HepG2 (cell line): ENCODE results near the gene C1orf159. TPM values are rescaled to one million over a fixed set of nuclear protein-coding genes. Genes with fewer than 3 reads are reported as not detected.

Experiments
- CEBPG ChIP-seq: IDR thresholded peaks from 2 replicates; pipeline ENCODE4 v1.6.1; 2016
- CHCHD3 ChIP-seq: sonication (generic); formaldehyde crosslinking; IDR thresholded peaks from 2 replicates; pipeline ENCODE4 v1.8.0; 2022; ENCODE audit warnings: mild to moderate bottlenecking, missing genetic modification reagents, moderate library complexity
- HOMEZ ChIP-seq: IDR thresholded peaks from 2 replicates; pipeline ENCODE4 v1.6.1; 2016; ENCODE audit warnings: low read depth
- KDM5B ChIP-seq: sonication (generic); formaldehyde crosslinking; IDR thresholded peaks from 2 replicates; pipeline ENCODE4 v1.4.0; 2020; ENCODE audit warnings: missing genetic modification reagents, mild to moderate bottlenecking, borderline replicate concordance
- KLF16 ChIP-seq, 2 experiments: sonication (generic) in 1 of 2; formaldehyde crosslinking in 1 of 2; IDR thresholded peaks; 2 replicates each; pipeline versions ENCODE4 v1.6.1 to v1.8.0; 2016 to 2023; ENCODE audit warnings: missing genetic modification reagents in 2 of 2, missing compliant biosample characterization in 1 of 2
- SETDB1 ChIP-seq: sonication (generic); formaldehyde crosslinking; IDR thresholded peaks from 2 replicates; pipeline ENCODE4 v1.5.1; 2020; ENCODE audit warnings: missing genetic modification reagents, mild to moderate bottlenecking, borderline replicate concordance
- SRSF1 ChIP-seq: fragments of 200-400 bp; formaldehyde crosslinking; optimal IDR thresholded peaks from 2 replicates; pipeline ENCODE3; 2017; ENCODE audit warnings: mild to moderate bottlenecking, low read depth, low read length, moderate library complexity
- TP53 ChIP-seq: sonication (generic); formaldehyde crosslinking; conservative IDR thresholded peaks from 2 replicates; pipeline ENCODE4 v1.4.0; 2020; ENCODE audit warnings: missing genetic modification reagents
- ZNF143 ChIP-seq: sonication (generic); formaldehyde crosslinking; IDR thresholded peaks from 2 replicates; pipeline ENCODE4 v1.4.0; 2020; ENCODE audit warnings: missing genetic modification reagents
- ZNF432 ChIP-seq: sonication (generic); formaldehyde crosslinking; IDR thresholded peaks from 2 replicates; pipeline ENCODE4 v1.5.0; 2020; ENCODE audit warnings: missing genetic modification reagents, mild to moderate bottlenecking, borderline replicate concordance
- ZNF543 ChIP-seq: sonication (generic); formaldehyde crosslinking; IDR thresholded peaks from 2 replicates; pipeline ENCODE4 v1.4.0; 2020; ENCODE audit warnings: mild to moderate bottlenecking, missing genetic modification reagents
- ZNF619 ChIP-seq: sonication (generic); formaldehyde crosslinking; IDR thresholded peaks from 2 replicates; pipeline ENCODE4 v1.4.0; 2020; ENCODE audit warnings: mild to moderate bottlenecking, missing genetic modification reagents
- ZNF646 ChIP-seq: sonication (generic); formaldehyde crosslinking; IDR thresholded peaks from 2 replicates; pipeline ENCODE4 v1.9.0; 2021; ENCODE audit warnings: mild to moderate bottlenecking, missing genetic modification reagents
- ZNF784 ChIP-seq: sonication (generic); formaldehyde crosslinking; IDR thresholded peaks from 2 replicates; pipeline ENCODE4 v1.5.1; 2020; ENCODE audit warnings: missing genetic modification reagents, mild to moderate bottlenecking, borderline replicate concordance
- polyA plus RNA-seq, 8 experiments: library from polyadenylated mRNA; depleted of rRNA in 3 of 8; stranded (reverse) in 7 of 8; unstranded in 1 of 8; fragments of >200 nt; fragmentation: Illumina TruSeq in 4 of 8; extraction: Trizol in 4 of 8; gene quantifications; 2 replicates each; pipeline versions ENCODE4 v1.2.1 to v1.2.3, GENCODE V29; 2011 to 2016; ENCODE audit warnings: low read depth in 4 of 8, missing spikeins in 1 of 8, mixed read lengths in 1 of 8; ENCODE audit not compliant: insufficient read depth in 1 of 8
- total RNA-seq, 5 experiments: library from RNA; depleted of rRNA; stranded (reverse); fragments of >200 nt; fragmentation: Illumina TruSeq; extraction: Trizol; gene quantifications; 2 replicates each; pipeline ENCODE4 v1.2.3, GENCODE V29; 2016; ENCODE audit warnings: low read depth in 1 of 5

C1orf159 gene
- total and polyA plus RNA-seq, 2 of the 13 experiments (the other 11 are each of a cell fraction or from before 2014, with no cell fraction given): 3.8 to 6.7 TPM

GRCh38 chr1:1128454-1129139, 12.7 kb upstream of the C1orf159 start (continued):
- TF ChIP-seq ZNF432 (CRISPR knock-in tag): no peak
- TF ChIP-seq ZNF143: no peak
- no peak for TF ChIP-seq TP53 (CRISPR knock-in tag)
- TF ChIP-seq KLF16 (CRISPR knock-in tag; IDR thresholded peaks at IDR 0.05): peak in 1 of 2 experiments; percentile 15; a peak in 1 of 4 replicates
- TF ChIP-seq ZNF543 (CRISPR knock-in tag): peak; percentile 17; the same call in 1 of the 2 replicates
- no peak for TF ChIP-seq KDM5B (CRISPR knock-in tag)
- TF ChIP-seq ZNF784: no peak
- TF ChIP-seq CHCHD3 (CRISPR knock-in tag): no peak
- no peak for TF ChIP-seq ZNF619
- no peak for TF ChIP-seq CEBPG
- peak; percentile 77 for TF ChIP-seq SRSF1
- TF ChIP-seq SETDB1 (CRISPR knock-in tag): no peak
- TF ChIP-seq HOMEZ: no peak
- TF ChIP-seq ZNF646 (CRISPR knock-in tag): no peak
